Natural killer cell (primary cell): Measurements from ENCODE around the gene SLC4A4. TPM values are rescaled to one million over a fixed set of nuclear protein-coding genes. Genes with fewer than 3 reads are reported as not detected.

Experiments
- ATAC-seq, 3 donors: fragments of 150-1000 bp in 2 of 3; fragments of 200-7000 bp in 1 of 3; cut with Tn5 transposase; 1 replicate in 1 of 3; 2 replicates in 2 of 3; pipeline ENCODE4 v1.10.0; 2021; ENCODE audit warnings: mild to moderate bottlenecking in 2 of 3, moderate library complexity in 2 of 3
- DNase-seq, 2 donors: peaks; one replicate each; pipeline versions ENCODE4 v3.0.0 to v3.0.0-alpha.2; 2013 to 2021; ENCODE audit warnings: mixed read lengths in 1 of 2
- H3K27ac ChIP-seq: one replicate; pipeline ENCODE4 v1.5.1; 2013; ENCODE audit warnings: mild to moderate bottlenecking, low read length
- H3K27me3 ChIP-seq: one replicate; pipeline ENCODE4 v1.6.1; 2013; ENCODE audit warnings: low read length; ENCODE audit not compliant: control insufficient read depth, insufficient read depth
- H3K36me3 ChIP-seq: one replicate; pipeline ENCODE4 v1.6.1; 2013; ENCODE audit warnings: low read length; ENCODE audit not compliant: control insufficient read depth, insufficient read depth
- H3K4me1 ChIP-seq: one replicate; pipeline ENCODE4 v1.6.1; 2013; ENCODE audit warnings: low read length; ENCODE audit not compliant: control insufficient read depth, insufficient read depth
- H3K4me3 ChIP-seq: one replicate; pipeline ENCODE4 v1.5.1; 2013; ENCODE audit warnings: low read length
- H3K9me3 ChIP-seq: one replicate; pipeline ENCODE4 v1.6.1; 2013; ENCODE audit warnings: low read length; ENCODE audit not compliant: control insufficient read depth, insufficient read depth
- H3K27ac Mint-ChIP-seq, 2 donors: one replicate each; pipeline ENCODE4 v1.8.0; 2022; ENCODE audit warnings: mild to moderate bottlenecking in 2 of 2, mixed read lengths in 2 of 2, moderate library complexity in 1 of 2
- H3K27me3 Mint-ChIP-seq, 2 donors: one replicate each; pipeline ENCODE4 v1.8.0; 2022; ENCODE audit warnings: low read depth in 2 of 2, mixed read lengths in 2 of 2
- H3K36me3 Mint-ChIP-seq: one replicate; pipeline ENCODE4 v1.8.0; 2022; ENCODE audit warnings: mixed read lengths
- H3K4me1 Mint-ChIP-seq, 2 donors: one replicate each; pipeline ENCODE4 v1.8.0; 2022; ENCODE audit warnings: mixed read lengths in 2 of 2
- H3K4me3 Mint-ChIP-seq: one replicate; pipeline ENCODE4 v1.8.0; 2022; ENCODE audit warnings: mild to moderate bottlenecking, moderate library complexity, mixed read lengths
- H3K9me3 Mint-ChIP-seq, 2 donors: one replicate each; pipeline ENCODE4 v1.8.0; 2022; ENCODE audit warnings: mixed read lengths in 2 of 2
- CTCF ChIP-seq: fragments of 200-600 bp; IDR thresholded peaks from one replicate; pipeline ENCODE4 v1.8.0; 2022; ENCODE audit warnings: antibody characterized with exemption
- WGBS: methylation state at CpG from one replicate; pipeline ENCODE4 v1.1.7; 2013; ENCODE audit warnings: missing lambda C conversion rate; ENCODE audit not compliant: insufficient coverage; 5-methylcytosine and 5-hydroxymethylcytosine counted together
- intact Hi-C: fragments of 100-400 bp; cut with micrococcal nuclease; formaldehyde crosslinking; loops from one replicate; pipeline ENCODE4 v1.14.2; 2022
- total RNA-seq, 4 donors: library from RNA; stranded (reverse); fragments of 120-200 nt in 1 of 4; gene quantifications; one replicate each; pipeline versions ENCODE4 v1.2.3 to v1.2.4, GENCODE V29; 2013 to 2022

The SLC4A4 gene
- total RNA-seq, 3 donors from 2014 or later (not counting 1 experiment from before 2014, with no cell fraction given): 17.9 to 20.4 (median 19.1) TPM

- no peak overlapping the region for H3K4me3 Mint-ChIP-seq
- H3K9me3 Mint-ChIP-seq: peaks cover 2 to 6% of the 10 kb centered on the region in 2 donors
- ATAC-seq (no peak), DNase-seq (no peak)
- Histone ChIP-seq H3K27me3 (no peaks in the 10 kb centered on the region), H3K4me3 (no peak overlapping the region), H3K36me3 (no peaks in the 10 kb centered on the region), H3K27ac (no peak overlapping the region), H3K9me3 (no peaks in the 10 kb centered on the region), H3K4me1 (no peaks in the 10 kb centered on the region)
- H3K27me3 Mint-ChIP-seq: no peaks in the 10 kb centered on the region
- no peak overlapping the region for H3K27ac Mint-ChIP-seq
- peaks cover 0 to 7% of the 10 kb centered on the region in 2 donors for H3K4me1 Mint-ChIP-seq
- H3K36me3 Mint-ChIP-seq: peaks cover 12% of the 10 kb centered on the region
- no peak for TF ChIP-seq CTCF
- intact Hi-C loops: no loop called here
These were observed 78.3 kb downstream of the SLC4A4 start for GRCh38 chr4:71417150-71417549.

- DNase-seq: no peak
- H3K4me1 Mint-ChIP-seq: no peaks in the 10 kb centered on the region
- H3K36me3 Mint-ChIP-seq: peaks cover 3% of the 10 kb centered on the region
- H3K4me3 ChIP-seq: no peak overlapping the region
- no peaks in the 10 kb centered on the region for H3K27me3 Mint-ChIP-seq
- H3K27me3 ChIP-seq: no peaks in the 10 kb centered on the region
- no peak for TF ChIP-seq CTCF
- peaks cover under 1 to 2% of the 10 kb centered on the region in 2 donors for H3K9me3 Mint-ChIP-seq
- no peak overlapping the region for H3K27ac ChIP-seq
- no peaks in the 10 kb centered on the region for H3K36me3 ChIP-seq
- ATAC-seq: no peak
- no peaks in the 10 kb centered on the region for H3K4me1 ChIP-seq
- no peaks in the 10 kb centered on the region for H3K9me3 ChIP-seq
- 100% methylated on average over 1 of the region's 2 CpGs for WGBS
- no peak overlapping the region for H3K4me3 Mint-ChIP-seq
- intact Hi-C loops: no loop called here
- H3K27ac Mint-ChIP-seq: no peak overlapping the region
These were observed 87.7 kb downstream of the SLC4A4 start for GRCh38 chr4:71426381-71427042.

GRCh38 chr4:71429106-71429505 lies 90.3 kb downstream of the SLC4A4 start:
- Histone ChIP-seq H3K36me3 (no peaks in the 10 kb centered on the region), H3K27me3 (no peaks in the 10 kb centered on the region), H3K4me3 (no peak overlapping the region), H3K4me1 (no peaks in the 10 kb centered on the region), H3K9me3 (no peaks in the 10 kb centered on the region), H3K27ac (no peak overlapping the region)
- H3K27me3 Mint-ChIP-seq: no peaks in the 10 kb centered on the region
- WGBS: no CpG with 5 or more reads among the region's 2 CpGs
- H3K4me1 Mint-ChIP-seq: peaks cover 0 to 7% of the 10 kb centered on the region in 2 donors
- intact Hi-C loops: no loop called here
- H3K36me3 Mint-ChIP-seq: no peaks in the 10 kb centered on the region
- TF ChIP-seq CTCF: no peak
- ATAC-seq (no peak), DNase-seq (no peak)
- H3K4me3 Mint-ChIP-seq: no peak overlapping the region
- no peak overlapping the region for H3K27ac Mint-ChIP-seq
- H3K9me3 Mint-ChIP-seq: no peaks in the 10 kb centered on the region

- H3K27me3 ChIP-seq: no peaks in the 10 kb centered on the region
- H3K27ac Mint-ChIP-seq: no peak overlapping the region
- no peaks in the 10 kb centered on the region for H3K9me3 Mint-ChIP-seq
- DNase-seq (no peak), ATAC-seq (no peak)
- TF ChIP-seq CTCF: no peak
- no peak overlapping the region for H3K4me3 ChIP-seq
- H3K4me1 ChIP-seq: no peaks in the 10 kb centered on the region
- H3K36me3 Mint-ChIP-seq: no peaks in the 10 kb centered on the region
- H3K4me3 Mint-ChIP-seq: no peak overlapping the region
- peaks cover 0 to 7% of the 10 kb centered on the region in 2 donors for H3K4me1 Mint-ChIP-seq
- no peak overlapping the region for H3K27ac ChIP-seq
- no peaks in the 10 kb centered on the region for H3K36me3 ChIP-seq
- intact Hi-C loops: no loop called here
- H3K27me3 Mint-ChIP-seq: no peaks in the 10 kb centered on the region
- no peaks in the 10 kb centered on the region for H3K9me3 ChIP-seq
These were observed 91.1 kb downstream of the SLC4A4 start for GRCh38 chr4:71429962-71430361.
